GM08714 (cell line): ENCODE measurements around the gene STARD4.

Experiments
- H3K4me3 ChIP-seq: fragments of 200-500 bp; sonication (Bioruptor generic); 2 replicates; pipeline ENCODE4 v1.5.1; 2014; ENCODE audit warnings: mild to moderate bottlenecking, low read length, inconsistent platforms
- ZNF274 ChIP-seq: IDR thresholded peaks from 2 replicates; pipeline ENCODE4 v1.6.1; 2012; ENCODE audit warnings: mild to moderate bottlenecking, low read depth, low read length

STARD4 gene

DNA sequence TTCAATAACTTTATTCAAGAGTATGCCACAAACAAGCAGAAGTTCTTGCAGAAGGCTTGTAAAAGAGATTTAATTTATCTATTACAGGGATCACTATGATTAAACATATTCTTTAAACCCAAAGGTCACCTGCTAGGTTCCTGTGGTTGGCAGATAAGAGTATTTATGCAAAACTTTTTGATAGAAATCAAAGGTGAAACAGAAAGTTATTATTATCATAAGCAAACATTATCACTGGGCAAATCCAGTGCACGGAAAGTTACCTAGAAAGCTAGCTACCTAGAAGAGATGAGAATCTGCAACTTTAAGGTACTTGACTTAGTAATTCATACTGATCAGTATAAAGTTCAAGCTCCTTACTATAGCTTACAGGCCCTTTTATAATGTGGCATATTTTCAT is 3.2 kb downstream of the STARD4 start:
- peak overlapping the region; percentile 97; the same call in 1 of the 2 replicates for H3K4me3 ChIP-seq

GRCh38 chr5:111507276-111507675 is 5.1 kb downstream of the STARD4 start:
- TF ChIP-seq ZNF274: no peak
- no peak overlapping the region; the same call in 1 of the 2 replicates for H3K4me3 ChIP-seq

More for the DNA sequence above, 3.2 kb downstream of the STARD4 start:
- TF ChIP-seq ZNF274: no peak

- TF ChIP-seq ZNF274: no peak
- no peak overlapping the region for H3K4me3 ChIP-seq
These were observed 7.2 kb downstream of the STARD4 start for GRCh38 chr5:111505096-111505495.

- H3K4me3 ChIP-seq: no peak overlapping the region
- no peak for TF ChIP-seq ZNF274
These were observed 9.4 kb downstream of the STARD4 start for GRCh38 chr5:111502956-111503355.

GRCh38 chr5:111498346-111498745 is 14.0 kb downstream of the STARD4 start:
- H3K4me3 ChIP-seq: no peak overlapping the region
- TF ChIP-seq ZNF274: no peak

DNA sequence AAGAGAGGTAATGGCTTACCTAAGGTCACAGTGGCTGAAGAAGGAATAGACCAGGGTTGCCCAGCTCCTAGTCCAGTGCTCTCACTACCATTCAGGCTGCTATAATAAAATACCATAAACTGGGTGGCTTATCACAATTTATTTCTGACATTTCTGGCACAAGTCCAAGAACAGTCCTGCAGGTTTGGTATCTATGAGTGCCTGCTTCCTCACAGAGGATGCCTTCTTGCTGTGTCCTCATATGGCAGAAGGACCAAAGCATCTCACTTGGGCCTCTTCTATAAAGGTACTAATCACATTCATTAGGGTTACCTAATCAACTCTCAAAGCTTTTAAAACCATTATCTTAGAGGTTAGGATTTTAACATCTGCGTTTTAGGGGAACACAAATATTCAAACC is 17.2 kb downstream of the STARD4 start:
- H3K4me3 ChIP-seq: no peak overlapping the region
- no peak for TF ChIP-seq ZNF274

- no peak for TF ChIP-seq ZNF274
- H3K4me3 ChIP-seq: no peak overlapping the region
These were observed 17.9 kb downstream of the STARD4 start for GRCh38 chr5:111494355-111494999.

DNA sequence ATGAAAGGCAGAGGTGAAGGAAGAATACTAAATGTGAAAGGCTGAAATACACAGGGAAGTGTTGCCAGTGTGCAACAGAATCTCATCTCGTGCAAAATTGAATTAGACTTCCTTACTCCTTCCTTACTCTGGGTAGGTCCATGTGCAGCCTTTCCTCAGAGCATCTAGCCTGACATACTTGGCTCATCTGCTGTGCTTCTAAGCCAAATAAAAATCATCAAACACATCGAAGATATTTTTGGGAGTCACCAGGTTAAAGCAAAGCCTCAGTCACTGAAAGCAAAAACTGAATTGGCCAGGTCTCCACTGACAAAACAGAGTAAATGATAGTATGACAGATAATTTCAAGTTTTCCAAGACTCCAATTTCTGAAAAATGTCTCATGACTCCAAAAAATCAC is 19.3 kb downstream of the STARD4 start:
- no peak overlapping the region for H3K4me3 ChIP-seq
- no peak for TF ChIP-seq ZNF274

DNA sequence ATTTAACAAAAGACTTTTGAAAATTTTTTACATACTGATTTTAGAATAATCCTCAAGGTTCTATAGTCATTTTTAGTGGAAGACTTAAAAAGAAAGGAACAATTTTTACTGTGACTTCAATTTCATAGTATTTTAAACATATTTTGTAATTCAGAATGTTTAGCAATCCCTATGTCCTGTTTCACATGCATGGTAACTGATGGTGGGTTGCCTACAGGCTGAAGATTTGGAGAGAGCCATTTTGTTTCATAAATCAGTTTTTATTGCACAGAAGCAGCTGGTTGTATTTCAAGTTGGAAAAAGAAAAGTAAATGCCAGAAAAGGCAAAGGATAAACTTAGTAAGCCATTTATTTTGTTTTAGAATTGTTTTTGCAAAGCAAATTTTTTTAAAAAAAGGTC is 24.0 kb downstream of the STARD4 start:
- no peak for TF ChIP-seq ZNF274

GRCh38 chr5:111486926-111487325 is 25.4 kb downstream of the STARD4 start:
- no peak overlapping the region for H3K4me3 ChIP-seq
- no peak for TF ChIP-seq ZNF274

More for the DNA sequence above, 24.0 kb downstream of the STARD4 start:
- no peak overlapping the region for H3K4me3 ChIP-seq

GRCh38 chr5:111486055-111486454 is 26.3 kb downstream of the STARD4 start:
- no peak overlapping the region for H3K4me3 ChIP-seq
- TF ChIP-seq ZNF274: no peak

DNA sequence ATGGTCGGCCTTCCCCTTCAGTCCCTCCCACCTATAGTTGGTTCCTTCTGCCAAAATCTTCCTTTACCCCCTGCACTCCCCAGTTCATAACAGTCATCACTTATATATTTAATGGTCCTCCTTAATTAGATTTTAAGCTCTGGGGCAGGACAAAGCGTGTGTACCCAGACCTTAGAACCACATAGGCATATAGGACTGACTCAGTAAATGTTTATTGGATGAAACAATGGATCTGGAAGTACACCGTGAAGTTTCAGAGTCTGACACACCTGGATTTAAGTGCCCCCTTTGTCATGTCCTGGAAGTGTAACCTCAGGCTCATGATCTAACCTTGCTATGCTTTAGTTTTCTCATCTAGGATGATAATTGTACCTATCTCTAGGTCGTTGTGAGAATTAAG is 32.0 kb downstream of the STARD4 start:
- TF ChIP-seq ZNF274: no peak
- no peak overlapping the region for H3K4me3 ChIP-seq

- no peak for TF ChIP-seq ZNF274
- no peak overlapping the region for H3K4me3 ChIP-seq
These were observed 33.4 kb downstream of the STARD4 start for GRCh38 chr5:111478898-111479297.

- TF ChIP-seq ZNF274: no peak
- no peak overlapping the region for H3K4me3 ChIP-seq
These were observed 34.1 kb downstream of the STARD4 start for GRCh38 chr5:111478266-111478665.

- TF ChIP-seq ZNF274: no peak
These were observed 39.8 kb downstream of the STARD4 start for GRCh38 chr5:111472579-111472978.

GRCh38 chr5:111472096-111472495 is 40.2 kb downstream of the STARD4 start:
- no peak for TF ChIP-seq ZNF274
- H3K4me3 ChIP-seq: no peak overlapping the region

More at GRCh38 chr5:111472579-111472978, 39.8 kb downstream of the STARD4 start:
- no peak overlapping the region for H3K4me3 ChIP-seq
